WTC11 (cell line): ENCODE results near the gene CHPF. TPM values are rescaled to one million over a fixed set of nuclear protein-coding genes. Genes with fewer than 3 reads are reported as not detected.
A peak's percentile ranks its signal among the peaks of the same experiment; 100 is the strongest.

ENCODE experiments used
- ATAC-seq: fragments of 200-7000 bp; cut with Tn5 transposase; 2 replicates; pipeline ENCODE4 v1.10.0; 2021; ENCODE audit warnings: mild to moderate bottlenecking, moderate library complexity
- CTCF ChIA-PET: fragments of 300-600 bp; sonication (Branson Sonifier 250); formaldehyde crosslinking; loops from one replicate; lab custom pipeline; 2021; ENCODE audit warnings: antibody characterized with exemption; lab: Charles Lee
- POLR2A ChIA-PET: fragments of 350-600 bp; sonication (Branson Sonifier 250); formaldehyde crosslinking; loops from one replicate; lab custom pipeline; 2021; ENCODE audit warnings: antibody characterized with exemption; lab: Charles Lee
- DNase-seq: peaks from one replicate; pipeline ENCODE4 v3.0.0; 2021; ENCODE audit warnings: low spot score
- H3K27ac Mint-ChIP-seq: 2 replicates; pipeline ENCODE4 v1.8.0; 2021; ENCODE audit warnings: mixed read lengths
- H3K27me3 Mint-ChIP-seq: 2 replicates; pipeline ENCODE4 v1.8.0; 2021; ENCODE audit warnings: low read depth, mild to moderate bottlenecking, moderate library complexity, mixed read lengths
- H3K36me3 Mint-ChIP-seq: 2 replicates; pipeline ENCODE4 v1.8.0; 2021; ENCODE audit warnings: mixed read lengths
- H3K4me1 Mint-ChIP-seq: 2 replicates; pipeline ENCODE4 v1.8.0; 2022; ENCODE audit warnings: mixed read lengths
- H3K4me3 Mint-ChIP-seq: 2 replicates; pipeline ENCODE4 v1.8.0; 2021; ENCODE audit warnings: mild to moderate bottlenecking, moderate library complexity, mixed read lengths
- H3K9me3 Mint-ChIP-seq: 2 replicates; pipeline ENCODE4 v1.8.0; 2021; ENCODE audit warnings: mixed read lengths
- CBFB ChIP-seq: sonication (generic); formaldehyde crosslinking; IDR thresholded peaks from 2 replicates; pipeline ENCODE4 v1.8.1; 2022; ENCODE audit warnings: mild to moderate bottlenecking, low read depth, missing genetic modification reagents
- CREM ChIP-seq: sonication (generic); formaldehyde crosslinking; IDR thresholded peaks from 2 replicates; pipeline ENCODE4 v1.8.1; 2022; ENCODE audit warnings: mild to moderate bottlenecking, missing genetic modification reagents, moderate library complexity
- FOXK1 ChIP-seq: sonication (generic); formaldehyde crosslinking; IDR thresholded peaks from 2 replicates; pipeline ENCODE4 v1.8.0; 2022; ENCODE audit warnings: mild to moderate bottlenecking, moderate library complexity, missing genetic modification reagents
- FOXP1 ChIP-seq: sonication (generic); formaldehyde crosslinking; IDR thresholded peaks from 2 replicates; pipeline ENCODE4 v1.8.0; 2022; ENCODE audit warnings: missing genetic modification reagents, mild to moderate bottlenecking, moderate library complexity, borderline replicate concordance
- NFE2L1 ChIP-seq: sonication (generic); formaldehyde crosslinking; IDR thresholded peaks from 2 replicates; pipeline ENCODE4 v1.8.1; 2023; ENCODE audit warnings: missing genetic modification reagents
- SP1 ChIP-seq: sonication (generic); formaldehyde crosslinking; conservative IDR thresholded peaks from 2 replicates; pipeline ENCODE4 v1.8.1; 2022; ENCODE audit warnings: missing genetic modification reagents
- TP53 ChIP-seq: sonication (generic); formaldehyde crosslinking; IDR thresholded peaks from 2 replicates; pipeline ENCODE4 v1.8.1; 2023; ENCODE audit warnings: mild to moderate bottlenecking, missing genetic modification reagents
- USF2 ChIP-seq: sonication (generic); formaldehyde crosslinking; IDR thresholded peaks from 2 replicates; pipeline ENCODE4 v1.8.1; 2023; ENCODE audit warnings: mild to moderate bottlenecking, missing genetic modification reagents, moderate library complexity
- ZNF281 ChIP-seq: sonication (generic); formaldehyde crosslinking; IDR thresholded peaks from 2 replicates; pipeline ENCODE4 v1.8.0; 2023; ENCODE audit warnings: mild to moderate bottlenecking, missing genetic modification reagents
- ZNF317 ChIP-seq: sonication (generic); formaldehyde crosslinking; IDR thresholded peaks from 2 replicates; pipeline ENCODE4 v1.8.1; 2023; ENCODE audit warnings: low read depth, mild to moderate bottlenecking, moderate library complexity, missing genetic modification reagents, borderline replicate concordance
- ZNF423 ChIP-seq: fragments of 250-450 bp; sonication (Bioruptor Pico); IDR thresholded peaks from 2 replicates; pipeline ENCODE4 v2.1.2; 2022; ENCODE audit warnings: mild to moderate bottlenecking, moderate library complexity
- total RNA-seq: library from RNA; stranded (reverse); gene quantifications from 3 replicates; pipeline ENCODE4 v1.2.3, GENCODE V29; 2021
- TF ChIP-seq, protein P1 (sequence below): fragments of 250-450 bp; sonication (Bioruptor Pico); conservative IDR thresholded peaks from 2 replicates; pipeline ENCODE4 v1.9.0; 2021; ENCODE audit warnings: mild to moderate bottlenecking
- TF ChIP-seq, protein P2 (sequence below): sonication (generic); formaldehyde crosslinking; IDR thresholded peaks from 2 replicates; pipeline ENCODE4 v1.8.1; 2023; ENCODE audit warnings: mild to moderate bottlenecking, missing genetic modification reagents
- TF ChIP-seq, protein P3 (sequence below): sonication (generic); formaldehyde crosslinking; IDR thresholded peaks from 2 replicates; pipeline ENCODE4 v1.8.0; 2022; ENCODE audit warnings: mild to moderate bottlenecking, missing genetic modification reagents
- TF ChIP-seq, protein P4 (sequence below): fragments of 250-450 bp; sonication (Bioruptor Pico); IDR thresholded peaks from 2 replicates; pipeline ENCODE4 v1.9.0; 2021; ENCODE audit warnings: mild to moderate bottlenecking, borderline replicate concordance
- TF ChIP-seq, protein P5 (sequence below): sonication (generic); formaldehyde crosslinking; conservative IDR thresholded peaks from 2 replicates; pipeline ENCODE4 v1.8.1; 2023; ENCODE audit warnings: mild to moderate bottlenecking, low read depth, missing genetic modification reagents, moderate library complexity

CHPF gene
- total RNA-seq, 1 experiment from 2014 or later: 97.0 TPM

GRCh38 chr2:219507581-219508443 is 35.8 kb downstream of the CHPF start (continued):
- TF ChIP-seq, protein P1, sequence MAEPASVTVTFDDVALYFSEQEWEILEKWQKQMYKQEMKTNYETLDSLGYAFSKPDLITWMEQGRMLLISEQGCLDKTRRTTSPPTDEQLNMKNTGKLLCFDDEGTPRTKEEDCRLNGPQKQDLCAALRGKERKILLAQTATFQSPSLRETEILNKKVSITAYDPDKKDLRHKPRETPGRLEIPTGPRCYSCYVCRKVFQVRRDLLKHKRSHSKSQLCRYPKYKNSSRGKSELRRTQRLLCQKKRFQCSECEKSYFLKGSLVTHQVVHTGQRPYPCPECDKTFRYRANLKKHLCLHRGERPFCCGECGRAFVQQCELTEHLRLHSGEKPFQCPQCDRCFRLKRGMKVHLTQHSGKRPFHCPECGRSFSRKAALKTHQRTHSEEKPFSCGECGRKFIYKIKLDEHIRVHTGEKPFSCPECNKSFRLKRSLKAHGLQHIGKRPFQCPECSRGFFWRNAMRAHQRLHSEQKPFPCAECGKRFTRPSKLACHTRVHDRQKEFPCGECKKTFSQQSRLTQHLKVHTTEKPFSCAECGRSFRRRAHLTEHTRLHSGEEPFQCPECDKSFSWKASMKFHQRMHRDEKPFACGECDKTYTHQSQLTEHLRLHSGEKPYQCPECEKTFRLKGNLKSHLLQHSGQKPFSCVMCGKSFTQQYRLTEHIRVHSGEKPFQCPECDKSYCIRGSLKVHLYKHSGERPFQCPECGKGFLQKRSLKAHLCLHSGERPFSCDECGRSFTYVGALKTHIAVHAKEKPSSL (CRISPR knock-in tag): no peak
- TF ChIP-seq FOXK1 (CRISPR knock-in tag): no peak
- TF ChIP-seq CBFB: no peak
- TF ChIP-seq, protein P2, sequence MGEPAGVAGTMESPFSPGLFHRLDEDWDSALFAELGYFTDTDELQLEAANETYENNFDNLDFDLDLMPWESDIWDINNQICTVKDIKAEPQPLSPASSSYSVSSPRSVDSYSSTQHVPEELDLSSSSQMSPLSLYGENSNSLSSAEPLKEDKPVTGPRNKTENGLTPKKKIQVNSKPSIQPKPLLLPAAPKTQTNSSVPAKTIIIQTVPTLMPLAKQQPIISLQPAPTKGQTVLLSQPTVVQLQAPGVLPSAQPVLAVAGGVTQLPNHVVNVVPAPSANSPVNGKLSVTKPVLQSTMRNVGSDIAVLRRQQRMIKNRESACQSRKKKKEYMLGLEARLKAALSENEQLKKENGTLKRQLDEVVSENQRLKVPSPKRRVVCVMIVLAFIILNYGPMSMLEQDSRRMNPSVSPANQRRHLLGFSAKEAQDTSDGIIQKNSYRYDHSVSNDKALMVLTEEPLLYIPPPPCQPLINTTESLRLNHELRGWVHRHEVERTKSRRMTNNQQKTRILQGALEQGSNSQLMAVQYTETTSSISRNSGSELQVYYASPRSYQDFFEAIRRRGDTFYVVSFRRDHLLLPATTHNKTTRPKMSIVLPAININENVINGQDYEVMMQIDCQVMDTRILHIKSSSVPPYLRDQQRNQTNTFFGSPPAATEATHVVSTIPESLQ (CRISPR knock-in tag): no peak
- no peak for TF ChIP-seq ZNF281 (CRISPR knock-in tag)

- Mint-ChIP-seq H3K9me3 (no peaks in the 10 kb centered on the region), H3K27ac (peak overlapping the region; percentile 99), H3K27me3 (peaks cover 13% of the 10 kb centered on the region), H3K36me3 (peaks cover 14% of the 10 kb centered on the region), H3K4me3 (peak overlapping the region; percentile 49), H3K4me1 (peaks cover 62% of the 10 kb centered on the region)
- POLR2A ChIA-PET: interaction anchor here (0.7 to 2.5 kb wide), 8 partner anchors 9 to 229 kb away, joined by 3 to 19 read pairs (median 3); partner anchors contain the start of genes CHPF, GMPPA and TMEM198
- peak; percentile 70 for DNase-seq
- CTCF ChIA-PET: interaction anchor here (1.1 to 41.3 kb wide), 10 partner anchors 13 to 229 kb away, joined by 4 to 2316 read pairs (median 10); partner anchors contain the start of genes GMPPA and SPEG
- ATAC-seq: peak; percentile 35
- TF ChIP-seq, protein P3, sequence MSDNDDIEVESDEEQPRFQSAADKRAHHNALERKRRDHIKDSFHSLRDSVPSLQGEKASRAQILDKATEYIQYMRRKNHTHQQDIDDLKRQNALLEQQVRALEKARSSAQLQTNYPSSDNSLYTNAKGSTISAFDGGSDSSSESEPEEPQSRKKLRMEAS (CRISPR knock-in tag): peak; percentile 65; the same call in 1 of the 2 replicates
- TF ChIP-seq, protein P4, sequence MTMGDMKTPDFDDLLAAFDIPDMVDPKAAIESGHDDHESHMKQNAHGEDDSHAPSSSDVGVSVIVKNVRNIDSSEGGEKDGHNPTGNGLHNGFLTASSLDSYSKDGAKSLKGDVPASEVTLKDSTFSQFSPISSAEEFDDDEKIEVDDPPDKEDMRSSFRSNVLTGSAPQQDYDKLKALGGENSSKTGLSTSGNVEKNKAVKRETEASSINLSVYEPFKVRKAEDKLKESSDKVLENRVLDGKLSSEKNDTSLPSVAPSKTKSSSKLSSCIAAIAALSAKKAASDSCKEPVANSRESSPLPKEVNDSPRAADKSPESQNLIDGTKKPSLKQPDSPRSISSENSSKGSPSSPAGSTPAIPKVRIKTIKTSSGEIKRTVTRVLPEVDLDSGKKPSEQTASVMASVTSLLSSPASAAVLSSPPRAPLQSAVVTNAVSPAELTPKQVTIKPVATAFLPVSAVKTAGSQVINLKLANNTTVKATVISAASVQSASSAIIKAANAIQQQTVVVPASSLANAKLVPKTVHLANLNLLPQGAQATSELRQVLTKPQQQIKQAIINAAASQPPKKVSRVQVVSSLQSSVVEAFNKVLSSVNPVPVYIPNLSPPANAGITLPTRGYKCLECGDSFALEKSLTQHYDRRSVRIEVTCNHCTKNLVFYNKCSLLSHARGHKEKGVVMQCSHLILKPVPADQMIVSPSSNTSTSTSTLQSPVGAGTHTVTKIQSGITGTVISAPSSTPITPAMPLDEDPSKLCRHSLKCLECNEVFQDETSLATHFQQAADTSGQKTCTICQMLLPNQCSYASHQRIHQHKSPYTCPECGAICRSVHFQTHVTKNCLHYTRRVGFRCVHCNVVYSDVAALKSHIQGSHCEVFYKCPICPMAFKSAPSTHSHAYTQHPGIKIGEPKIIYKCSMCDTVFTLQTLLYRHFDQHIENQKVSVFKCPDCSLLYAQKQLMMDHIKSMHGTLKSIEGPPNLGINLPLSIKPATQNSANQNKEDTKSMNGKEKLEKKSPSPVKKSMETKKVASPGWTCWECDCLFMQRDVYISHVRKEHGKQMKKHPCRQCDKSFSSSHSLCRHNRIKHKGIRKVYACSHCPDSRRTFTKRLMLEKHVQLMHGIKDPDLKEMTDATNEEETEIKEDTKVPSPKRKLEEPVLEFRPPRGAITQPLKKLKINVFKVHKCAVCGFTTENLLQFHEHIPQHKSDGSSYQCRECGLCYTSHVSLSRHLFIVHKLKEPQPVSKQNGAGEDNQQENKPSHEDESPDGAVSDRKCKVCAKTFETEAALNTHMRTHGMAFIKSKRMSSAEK: no peak
- TF ChIP-seq CREM (CRISPR knock-in tag) (0 out of 2 replicates have a peak, but pooled peaks have one; percentile 53), ZNF317 (CRISPR knock-in tag) (no peak), FOXK1 (CRISPR knock-in tag) (0 out of 2 replicates have a peak, but pooled peaks have one; percentile 2), ZNF423 (CRISPR knock-in tag) (no peak), FOXP1 (CRISPR knock-in tag) (peak; percentile 35; the same call in 1 of the 2 replicates), TP53 (CRISPR knock-in tag) (0 out of 2 replicates have a peak, but pooled peaks have one; percentile 28), USF2 (CRISPR knock-in tag) (peak; percentile 28), NFE2L1 (0 out of 2 replicates have a peak, but pooled peaks have one; percentile 65), SP1 (CRISPR knock-in tag) (no peak; the same call in 1 of the 2 replicates)
- TF ChIP-seq, protein P5, sequence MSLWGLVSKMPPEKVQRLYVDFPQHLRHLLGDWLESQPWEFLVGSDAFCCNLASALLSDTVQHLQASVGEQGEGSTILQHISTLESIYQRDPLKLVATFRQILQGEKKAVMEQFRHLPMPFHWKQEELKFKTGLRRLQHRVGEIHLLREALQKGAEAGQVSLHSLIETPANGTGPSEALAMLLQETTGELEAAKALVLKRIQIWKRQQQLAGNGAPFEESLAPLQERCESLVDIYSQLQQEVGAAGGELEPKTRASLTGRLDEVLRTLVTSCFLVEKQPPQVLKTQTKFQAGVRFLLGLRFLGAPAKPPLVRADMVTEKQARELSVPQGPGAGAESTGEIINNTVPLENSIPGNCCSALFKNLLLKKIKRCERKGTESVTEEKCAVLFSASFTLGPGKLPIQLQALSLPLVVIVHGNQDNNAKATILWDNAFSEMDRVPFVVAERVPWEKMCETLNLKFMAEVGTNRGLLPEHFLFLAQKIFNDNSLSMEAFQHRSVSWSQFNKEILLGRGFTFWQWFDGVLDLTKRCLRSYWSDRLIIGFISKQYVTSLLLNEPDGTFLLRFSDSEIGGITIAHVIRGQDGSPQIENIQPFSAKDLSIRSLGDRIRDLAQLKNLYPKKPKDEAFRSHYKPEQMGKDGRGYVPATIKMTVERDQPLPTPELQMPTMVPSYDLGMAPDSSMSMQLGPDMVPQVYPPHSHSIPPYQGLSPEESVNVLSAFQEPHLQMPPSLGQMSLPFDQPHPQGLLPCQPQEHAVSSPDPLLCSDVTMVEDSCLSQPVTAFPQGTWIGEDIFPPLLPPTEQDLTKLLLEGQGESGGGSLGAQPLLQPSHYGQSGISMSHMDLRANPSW: 0 out of 2 replicates have a peak, but pooled peaks have one; percentile 0
Measured at GRCh38 chr2:219506802-219507526, 36.6 kb downstream of the CHPF start.
